ENCODE data around the gene IL4I1.

- TF ChIP-seq CTCF (IDR thresholded peaks at IDR 0.05), result no peak
- TF ChIP-seq ZFX (IDR thresholded peaks at IDR 0.05; ENCODE audit: borderline replicate concordance), result no peak
Observed at GRCh38 chr19:49946415-49946814, 49.7 kb upstream of the IL4I1 start.

Measured in 22Rv1 (cell line).